ENCODE measurements around the gene ASL. TPM values are rescaled to one million over a fixed set of nuclear protein-coding genes. Genes with fewer than 3 reads are reported as not detected.
A peak's percentile ranks its signal among the peaks of the same experiment; 100 is the strongest.
"Not testable (repeated sequence)": the region's sequence is repeated elsewhere in the genome, so short reads cannot be mapped to it uniquely, and the experiment has no call there.

Gene ASL
- total RNA-seq: 58.4 and 60.7 TPM in 2 replicates

DNA sequence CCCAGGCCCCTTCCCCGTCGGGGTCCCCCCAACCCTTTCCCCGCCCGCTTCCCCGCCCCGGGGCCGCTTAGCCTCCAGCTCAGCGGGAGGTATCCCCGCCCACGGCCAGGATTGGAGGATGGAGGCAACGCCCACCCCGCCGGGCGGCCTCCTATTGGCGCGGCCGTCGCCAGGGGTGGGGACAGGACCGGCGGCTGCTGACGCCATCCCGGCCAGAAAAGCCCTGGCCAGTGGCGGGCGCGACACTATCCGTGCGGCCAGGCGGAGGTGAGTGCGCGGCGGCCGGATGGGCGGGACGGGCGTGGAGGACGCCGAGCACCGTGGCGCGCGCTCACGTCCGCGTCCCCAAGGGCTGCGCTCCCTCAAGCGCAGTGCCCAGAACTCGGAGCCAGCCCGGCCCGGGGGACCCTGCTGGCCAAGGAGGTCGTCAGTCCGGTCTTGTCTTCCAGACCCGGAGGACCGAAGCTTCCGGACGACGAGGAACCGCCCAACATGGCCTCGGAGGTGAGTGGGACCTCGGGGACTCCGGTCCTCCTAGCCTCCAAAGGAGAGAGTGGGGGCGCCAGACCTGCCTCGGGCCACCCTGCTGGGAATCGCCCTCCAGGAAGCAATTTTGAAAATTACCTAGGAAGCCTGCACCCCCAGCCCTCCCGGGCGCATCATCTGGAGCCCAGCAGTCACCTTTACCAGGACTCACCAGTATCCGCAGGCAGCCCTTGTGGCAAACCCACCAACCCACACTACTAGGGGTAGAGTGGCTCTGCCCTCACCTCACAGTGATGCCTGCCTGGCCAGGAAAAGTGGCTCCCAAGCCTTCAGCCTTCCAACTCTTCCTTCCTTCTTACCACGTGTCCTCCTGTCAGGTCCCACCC, at the start of gene ASL:
Gene ASL (plus strand): TSS at position 230 of the 872 bp plus-strand sequence. CDS start 263 bp downstream, at position 493.
- DNase-seq (ENCODE audit: low read depth in 2 of 2): peak; percentile 78 to 93

DNA sequence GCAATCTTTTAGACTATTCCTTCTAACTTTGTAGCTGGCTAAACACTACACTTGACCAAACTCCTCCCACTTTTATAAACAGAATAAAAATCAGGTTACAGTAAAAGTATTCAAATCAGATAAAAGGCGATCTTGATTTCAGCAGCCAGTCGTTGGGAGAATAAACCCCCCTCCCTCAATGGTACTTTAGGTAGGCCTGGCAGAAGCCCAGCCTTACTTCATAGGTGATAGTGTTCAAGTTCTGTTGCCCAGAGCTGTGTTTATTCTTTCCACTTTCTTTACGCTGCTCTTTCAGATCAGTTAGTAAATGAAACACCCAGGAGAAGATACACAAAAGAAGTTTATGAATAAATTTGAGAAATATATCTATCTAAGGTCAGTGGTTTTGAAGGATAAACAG, 47.3 kb upstream of the ASL start:
- DNase-seq (ENCODE audit: low read depth in 2 of 2): not testable (repeated sequence)

DNA sequence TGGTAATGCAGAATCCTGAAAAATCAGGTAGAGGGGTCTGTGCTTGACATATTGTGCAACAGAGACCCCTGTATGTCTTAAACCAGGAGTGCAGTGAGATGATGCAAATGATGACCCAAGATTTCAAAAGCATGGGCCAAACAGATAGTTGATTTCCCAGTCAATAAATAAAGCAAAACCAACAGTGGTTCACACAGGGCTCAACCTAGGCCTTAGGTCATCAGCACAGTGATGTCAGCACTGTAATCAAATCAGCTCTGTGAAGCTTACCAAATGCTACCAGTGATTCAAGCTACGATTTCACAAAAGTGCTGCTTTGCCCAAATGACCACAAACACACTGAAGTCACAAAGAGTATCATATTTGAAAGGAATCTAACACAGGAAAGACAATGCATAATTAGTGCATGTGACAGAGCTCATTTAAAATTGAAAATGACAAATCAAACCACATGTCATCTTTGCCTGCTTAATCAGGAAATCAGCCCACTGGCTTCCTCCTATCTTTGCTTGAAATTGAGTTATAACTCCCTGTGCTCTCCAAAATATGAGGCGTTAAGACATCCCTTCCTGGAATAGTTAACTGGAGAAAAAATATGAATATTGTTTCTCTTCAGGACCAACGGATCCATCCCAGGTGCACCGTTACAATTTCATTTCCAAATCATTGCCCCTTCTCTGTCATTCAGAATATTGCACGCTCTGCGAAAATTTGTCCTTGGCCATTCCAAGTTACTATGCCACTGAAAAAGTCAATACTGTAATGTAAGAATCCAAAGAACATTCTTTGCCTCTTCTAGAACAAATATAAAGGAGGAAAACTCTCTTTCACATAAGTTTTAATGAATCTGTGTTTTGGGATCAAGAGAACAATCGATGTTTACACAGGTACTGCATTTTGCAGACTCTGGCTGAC, 41.9 kb upstream of the ASL start:
- no peak for DNase-seq (ENCODE audit: low read depth in 2 of 2)

DNA sequence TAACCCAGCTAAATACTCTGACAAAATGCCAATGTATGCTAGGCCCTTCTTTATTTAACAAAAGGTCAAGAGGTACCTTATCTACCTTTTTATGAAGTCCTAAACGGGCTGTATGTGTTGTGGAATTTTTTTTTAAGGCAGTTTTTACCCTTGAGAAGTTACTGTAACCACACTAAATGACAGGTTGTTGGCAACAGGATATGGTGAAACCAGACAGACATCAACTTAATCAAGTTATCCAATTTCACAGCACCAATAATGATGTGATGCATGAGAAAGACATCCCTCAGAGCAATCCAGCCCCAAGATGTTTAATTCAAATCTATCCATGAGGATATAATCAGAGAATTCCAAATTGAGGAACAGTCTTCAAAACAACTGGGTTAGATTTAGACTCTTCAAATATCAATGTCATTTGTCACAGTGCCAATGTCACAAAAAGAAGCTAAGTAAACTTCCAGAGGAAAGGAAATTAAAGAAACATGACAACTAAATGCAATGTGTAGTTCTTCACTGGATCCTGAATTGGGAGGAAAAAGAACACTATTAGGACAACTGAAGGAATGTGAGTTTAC, 41.1 kb upstream of the ASL start:
- not testable (repeated sequence) for DNase-seq (ENCODE audit: low read depth in 2 of 2)

DNA sequence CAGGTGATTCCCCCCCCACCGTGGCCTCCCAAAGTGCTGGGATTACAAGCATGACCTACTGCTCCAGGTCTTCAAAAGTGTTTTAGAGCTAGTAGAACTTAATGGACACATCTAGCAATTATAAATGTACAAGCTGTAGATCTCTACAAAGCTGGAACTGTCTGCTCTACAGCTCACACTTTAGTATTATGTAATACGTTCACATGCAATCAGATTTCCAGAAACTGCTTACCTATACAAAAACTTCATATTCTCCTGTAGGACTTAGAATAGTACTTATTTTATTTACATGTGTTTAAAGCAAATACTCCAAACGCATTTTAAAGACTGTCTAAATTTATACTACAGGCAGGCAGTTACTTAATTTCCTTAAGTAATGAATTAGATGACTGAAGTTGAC, 39.2 kb upstream of the ASL start:
- DNase-seq (ENCODE audit: low read depth in 2 of 2): no peak

DNA sequence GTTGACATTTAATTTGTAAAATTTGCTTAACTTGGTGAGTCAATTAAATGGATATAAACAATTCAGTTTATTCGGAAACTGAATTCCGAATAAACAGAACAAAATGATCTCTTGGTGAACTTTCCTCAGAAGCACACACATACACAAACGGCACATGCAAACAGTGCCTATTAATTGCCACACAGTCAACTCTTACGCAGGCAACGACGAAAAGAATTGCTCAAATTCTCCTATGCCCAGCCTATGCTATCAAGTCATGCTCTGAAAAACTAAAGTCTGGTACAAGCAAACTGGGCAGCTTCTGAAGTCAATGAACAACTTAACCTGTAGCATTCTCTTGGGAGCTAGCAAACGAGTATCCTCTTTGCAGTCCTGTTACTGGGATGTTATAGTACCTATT, 38.8 kb upstream of the ASL start:
- DNase-seq (ENCODE audit: low read depth in 2 of 2): no peak

DNA sequence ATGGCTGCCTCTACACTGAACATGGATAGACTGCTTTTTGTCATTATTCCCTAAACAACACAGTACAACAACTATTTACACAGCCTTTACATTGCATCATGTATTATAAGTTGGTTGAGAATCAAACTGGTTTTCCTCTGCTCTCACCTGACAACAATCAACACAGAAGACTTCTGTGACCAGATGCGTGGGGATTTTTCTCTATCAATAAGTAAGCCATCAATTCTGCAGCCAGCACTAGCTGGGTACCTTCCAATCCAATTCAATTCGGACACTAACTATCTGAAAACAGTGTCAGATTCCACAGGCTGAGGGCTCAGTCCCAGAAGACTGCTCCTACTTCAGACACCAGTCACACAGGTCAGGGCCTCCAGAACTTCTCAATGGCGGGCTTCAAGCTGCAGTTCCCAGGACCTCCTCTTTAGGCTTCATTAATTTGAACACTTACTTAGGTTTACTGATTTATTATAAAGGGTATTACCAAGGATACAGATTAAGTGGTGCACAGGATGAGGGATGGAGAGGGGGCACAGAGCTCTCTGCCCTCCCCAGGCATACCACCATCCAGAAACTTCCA, 36.4 kb upstream of the ASL start:
- DNase-seq (ENCODE audit: low read depth in 2 of 2): no peak

DNA sequence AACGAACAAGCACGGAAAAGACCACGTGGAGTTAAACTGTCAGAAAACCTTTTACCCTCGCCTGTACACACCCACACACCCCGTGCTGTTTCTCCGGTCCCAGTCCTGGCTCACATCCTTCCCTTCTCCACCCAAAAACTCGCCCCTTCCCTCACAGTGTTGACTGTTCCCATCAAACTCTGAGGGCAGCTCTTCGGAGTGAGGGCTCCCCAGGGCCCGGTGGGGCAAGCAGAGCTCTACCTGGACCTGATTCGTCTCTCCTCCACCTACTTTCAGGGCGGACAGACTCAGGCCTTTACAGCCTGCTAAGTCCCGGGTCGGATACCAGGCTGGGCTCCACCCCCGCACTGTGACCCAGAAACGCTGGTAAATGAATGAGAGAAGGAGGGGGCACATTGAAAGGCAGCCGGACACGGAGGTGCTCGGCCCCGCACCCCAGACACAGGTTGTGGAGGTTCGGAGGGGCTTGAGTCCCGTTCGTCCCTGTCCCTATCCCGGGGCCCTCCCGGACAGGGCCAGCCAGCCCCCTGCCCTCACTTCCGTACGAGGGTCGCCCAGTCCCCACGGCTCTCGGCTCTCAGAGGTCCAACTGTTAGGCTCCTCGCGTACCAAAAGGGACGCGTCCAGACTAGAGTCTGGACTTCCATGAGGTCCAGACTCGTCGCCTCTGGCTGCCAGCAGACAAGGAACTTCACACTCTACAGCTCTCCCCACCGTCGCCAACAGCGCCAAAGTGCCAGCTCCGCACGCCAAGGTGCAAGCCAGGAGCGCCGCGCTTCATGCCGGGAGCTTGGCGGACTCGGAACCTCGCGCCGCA, 31.7 kb upstream of the ASL start:
- peak in 1 of 2 donors; percentile 51 for DNase-seq (ENCODE audit: low read depth in 2 of 2)

DNA sequence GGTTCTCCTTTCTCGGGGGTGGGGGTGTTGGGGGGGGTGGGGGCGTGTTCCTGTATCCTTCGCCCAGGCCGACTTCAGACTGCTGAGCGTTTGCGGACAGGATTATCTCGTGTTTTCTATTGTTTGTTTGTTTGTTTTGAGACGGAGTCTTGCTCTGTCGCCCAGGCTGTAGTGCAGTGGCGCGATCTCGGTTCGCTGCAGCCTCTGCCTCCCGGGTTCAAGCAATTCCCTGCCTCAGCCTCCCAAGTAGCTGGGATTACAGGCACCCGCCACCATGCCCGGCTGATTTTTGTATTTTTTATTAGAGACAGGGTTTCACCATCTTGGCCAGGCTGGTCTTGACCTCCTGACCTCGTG, 31.1 kb upstream of the ASL start:
- not testable (repeated sequence) for DNase-seq (ENCODE audit: low read depth in 2 of 2)

DNA sequence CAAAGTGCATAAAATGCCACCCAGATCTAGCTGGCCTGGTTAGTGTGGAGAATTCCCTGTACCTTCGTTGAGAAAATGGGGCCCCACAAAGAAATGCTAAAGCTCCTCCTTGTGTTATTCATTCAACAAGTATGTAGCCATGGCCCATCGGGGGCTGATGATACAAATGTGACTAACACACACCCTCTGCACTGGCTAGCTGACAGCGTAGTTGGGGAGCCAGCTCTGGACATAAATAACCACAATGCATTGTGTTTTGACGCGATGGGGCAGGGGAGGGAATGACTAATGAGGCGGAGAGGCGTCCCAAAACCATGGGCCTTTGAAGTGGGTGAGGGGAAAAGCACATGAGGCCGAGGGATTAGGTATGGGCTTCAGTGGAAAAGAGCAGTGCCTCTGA, 28.2 kb upstream of the ASL start:
- DNase-seq (ENCODE audit: low read depth in 2 of 2): peak in 1 of 2 donors; percentile 37

DNA sequence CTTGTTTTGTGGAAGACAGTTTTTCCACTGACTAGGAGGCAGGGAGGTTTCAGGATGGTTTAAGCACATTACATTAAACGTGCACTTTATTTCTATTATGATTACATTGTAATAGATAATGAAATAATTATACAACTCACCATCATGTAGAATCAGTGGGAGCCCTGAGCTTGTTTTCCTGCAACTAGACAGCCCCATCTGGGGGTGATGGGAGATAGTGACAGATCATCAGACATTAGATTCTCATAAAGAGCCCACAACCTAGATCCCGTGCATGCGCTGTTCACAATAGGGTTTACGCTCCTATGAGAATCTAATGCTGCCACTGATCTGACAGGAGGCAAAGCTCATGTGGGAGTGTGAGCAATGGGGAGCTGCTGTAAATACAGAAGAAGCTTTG, 25.7 kb upstream of the ASL start:
- DNase-seq (ENCODE audit: low read depth in 2 of 2): not testable (repeated sequence)

DNA sequence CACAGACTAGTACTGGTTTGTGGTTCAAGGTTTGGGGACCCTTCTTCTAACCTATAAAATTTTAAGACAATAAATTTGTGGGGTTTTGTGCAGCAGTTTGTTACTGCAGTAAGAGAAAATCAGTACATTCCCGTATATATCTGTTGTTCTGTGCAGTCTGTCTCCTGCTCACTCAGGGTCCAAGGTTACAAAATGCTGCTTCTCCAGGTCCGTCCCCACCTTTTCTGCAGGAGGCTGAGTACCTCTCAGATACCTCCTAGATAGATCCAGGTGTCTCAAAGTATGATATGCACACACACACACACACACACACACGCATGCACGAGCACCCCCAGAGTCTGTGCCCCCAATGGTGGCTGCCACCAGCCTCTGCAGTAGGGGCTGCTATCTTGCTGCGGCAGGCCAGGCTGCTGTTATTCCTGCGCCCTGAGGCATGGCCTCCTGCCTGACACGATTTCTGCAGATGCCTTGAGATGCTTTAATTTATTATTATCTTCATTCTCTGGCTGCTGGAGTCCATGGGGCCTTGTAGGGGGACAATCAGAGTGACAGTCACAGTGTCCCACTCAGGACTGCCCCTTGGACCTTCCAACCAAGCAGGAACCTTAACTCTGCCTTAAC, 25.2 kb upstream of the ASL start:
- DNase-seq (ENCODE audit: low read depth in 2 of 2): no peak

DNA sequence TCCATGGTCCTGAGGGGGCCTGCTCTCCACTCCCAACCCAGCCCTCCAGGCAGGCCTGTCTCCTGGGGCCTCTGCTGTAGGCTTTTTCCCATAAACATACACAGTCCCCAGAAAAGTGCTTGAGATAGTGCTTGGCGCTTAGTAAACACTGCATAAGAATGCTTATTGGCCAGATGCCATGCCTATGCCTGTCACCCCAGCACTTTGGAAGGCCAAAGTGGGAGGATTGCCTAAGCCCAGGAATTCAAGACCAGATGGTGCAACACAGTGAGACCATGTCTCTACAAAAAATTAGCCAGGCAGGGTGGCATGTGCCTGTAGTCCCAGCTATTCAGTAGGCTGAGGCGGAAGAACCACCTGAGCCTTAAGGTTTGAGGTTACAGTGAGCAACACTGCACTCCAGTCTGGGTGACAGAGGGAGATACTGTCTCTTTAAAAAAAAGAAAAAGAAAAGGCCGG, 24.6 kb upstream of the ASL start:
- DNase-seq (ENCODE audit: low read depth in 2 of 2): no peak

DNA sequence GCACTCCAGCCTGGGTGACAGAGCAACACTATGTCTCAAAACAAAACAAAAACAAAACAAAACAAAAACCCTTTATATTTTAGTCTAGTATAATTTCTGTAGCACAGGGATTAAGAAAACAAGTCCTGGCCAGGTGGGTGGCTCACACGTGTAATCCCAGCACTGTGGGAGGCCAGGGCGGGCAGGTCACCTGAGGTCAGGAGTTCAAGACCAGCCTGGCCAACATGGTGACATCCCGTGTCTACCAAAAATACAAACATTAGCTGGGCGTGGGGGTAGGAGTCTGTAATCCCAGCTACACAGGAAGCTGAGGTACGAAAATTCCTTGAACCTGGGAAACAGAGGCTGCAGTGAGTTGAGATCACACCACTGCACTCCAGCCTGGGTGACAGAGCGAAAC, 23.2 kb upstream of the ASL start:
- DNase-seq (ENCODE audit: low read depth in 2 of 2): no peak

DNA sequence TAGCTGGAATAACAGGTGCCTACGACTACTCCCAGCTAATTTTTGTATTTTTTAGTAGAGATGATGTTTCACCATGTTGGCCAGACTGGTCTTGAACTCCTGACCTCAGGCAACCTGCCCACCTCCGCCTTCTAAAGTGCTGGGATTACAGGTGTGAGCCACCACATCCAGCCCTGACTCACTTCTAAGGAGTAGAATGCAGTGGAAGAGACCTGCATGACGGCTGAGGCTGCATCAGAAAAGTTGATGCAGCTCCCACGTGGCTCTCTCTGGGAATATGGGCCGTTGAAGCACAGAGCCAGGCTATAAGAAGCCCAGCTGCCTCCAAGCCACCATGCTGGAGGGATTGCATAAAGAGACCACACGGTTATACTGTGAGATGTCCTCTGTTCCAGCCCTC, 21.6 kb upstream of the ASL start:
- DNase-seq (ENCODE audit: low read depth in 2 of 2): no peak

DNA sequence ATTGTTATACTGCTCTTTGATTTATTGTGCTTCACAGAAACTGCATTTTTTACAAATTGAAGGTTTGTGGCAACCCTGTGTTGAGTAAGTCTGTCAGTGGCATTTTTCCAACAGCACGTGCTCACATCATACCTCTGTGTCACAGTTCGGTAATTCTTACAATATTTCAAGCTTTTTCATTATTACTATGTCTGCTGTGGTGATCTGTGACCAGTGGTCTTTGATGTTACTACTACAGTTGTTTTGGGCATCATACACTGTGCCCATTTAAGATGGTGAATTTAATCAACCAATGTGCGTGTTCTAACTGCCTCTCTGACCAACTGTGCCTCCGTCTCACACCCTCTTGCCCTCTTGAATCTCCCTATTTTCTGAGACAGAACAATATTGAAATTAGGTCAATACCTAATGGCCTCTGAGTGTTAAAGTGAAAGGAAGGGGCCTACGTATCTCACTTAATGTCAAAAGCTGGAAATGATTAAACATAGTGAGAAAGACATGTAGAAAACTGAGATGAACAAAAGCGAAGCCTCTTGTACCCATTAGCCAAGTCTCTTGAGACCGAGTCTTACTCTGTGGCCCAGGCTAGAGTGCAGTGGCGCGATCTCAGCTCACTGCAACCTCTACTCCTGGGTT, 20.2 kb upstream of the ASL start:
- DNase-seq (ENCODE audit: low read depth in 2 of 2): no peak

DNA sequence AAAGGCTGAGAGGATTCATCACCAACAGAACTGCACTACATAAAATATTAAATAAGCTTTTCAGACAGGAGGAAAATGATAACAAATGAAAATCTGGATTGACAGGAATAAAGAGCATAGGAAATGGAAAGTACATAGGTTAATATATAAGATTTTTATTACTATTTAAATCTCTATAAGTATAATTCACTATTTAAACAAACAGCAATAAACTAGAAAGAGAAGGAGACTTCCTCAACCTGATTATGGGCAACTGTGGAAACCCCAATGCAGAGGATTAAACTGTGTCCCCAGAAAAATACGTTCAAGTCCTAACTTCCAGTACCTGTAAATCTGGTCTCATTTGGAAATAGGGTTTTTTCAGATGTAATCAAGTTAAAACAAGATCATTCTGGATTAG, 14.8 kb upstream of the ASL start:
- DNase-seq (ENCODE audit: low read depth in 2 of 2): no peak

DNA sequence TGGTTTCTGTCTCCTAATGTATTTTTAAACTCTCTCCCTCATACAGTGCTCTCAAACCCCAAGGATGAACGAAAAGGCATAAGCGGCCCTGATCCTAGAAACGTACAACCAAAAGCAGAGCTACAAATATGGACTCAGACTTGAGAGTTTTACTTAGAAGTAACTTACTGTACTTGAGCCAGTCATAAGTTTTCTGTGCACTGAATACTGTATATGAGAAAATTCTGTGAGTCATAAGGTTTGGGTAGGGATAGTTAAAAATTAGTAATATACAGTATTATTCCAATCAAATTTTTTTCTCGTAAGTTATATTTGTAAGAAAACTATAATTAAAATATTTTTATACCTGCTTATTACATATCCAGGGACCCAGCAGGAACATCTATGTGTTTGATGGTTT, 5.9 kb upstream of the ASL start:
- no peak for DNase-seq (ENCODE audit: low read depth in 2 of 2)

DNA sequence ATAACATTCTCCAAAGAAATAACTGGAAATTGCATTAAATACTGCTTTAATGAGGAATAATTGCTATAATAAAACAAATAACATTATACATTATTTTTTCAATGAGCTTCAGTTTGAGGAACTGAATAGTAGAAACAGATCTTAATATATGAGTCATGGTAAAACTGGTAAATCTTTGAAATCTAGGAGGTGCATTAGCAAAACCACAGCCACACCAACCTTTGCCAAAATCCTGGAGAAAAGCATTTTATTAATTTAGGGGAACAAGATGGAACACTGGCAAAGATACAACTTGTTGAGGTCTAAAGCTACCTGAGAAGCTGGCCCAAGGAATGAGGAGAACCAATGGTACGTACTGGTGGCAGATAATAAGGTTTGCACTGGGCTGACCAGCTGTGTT, 5.4 kb upstream of the ASL start:
- no peak for DNase-seq (ENCODE audit: low read depth in 2 of 2)

DNA sequence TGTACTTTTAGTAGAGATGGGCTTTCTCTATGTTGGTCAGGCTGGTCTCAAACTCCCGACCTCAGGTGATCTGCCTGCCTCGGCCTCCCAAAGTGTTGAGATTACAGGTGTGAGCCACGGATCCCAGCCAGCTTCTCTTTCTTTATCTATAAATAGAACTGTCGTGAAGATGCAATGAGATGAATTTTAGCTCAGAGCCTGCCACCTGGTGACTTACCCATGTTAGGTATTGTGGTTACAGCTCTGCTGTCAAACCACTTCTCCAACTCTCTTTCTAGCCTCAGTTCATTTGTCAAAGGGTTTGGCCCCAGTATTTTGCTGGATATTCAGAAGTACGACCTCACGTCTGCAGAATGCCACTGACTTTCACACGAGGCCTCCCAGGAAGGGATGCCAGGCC, 3.4 kb upstream of the ASL start:
- not testable (repeated sequence) for DNase-seq (ENCODE audit: low read depth in 2 of 2)
